ENCODE results near the gene IFFO2.

The IFFO2 gene

DNA sequence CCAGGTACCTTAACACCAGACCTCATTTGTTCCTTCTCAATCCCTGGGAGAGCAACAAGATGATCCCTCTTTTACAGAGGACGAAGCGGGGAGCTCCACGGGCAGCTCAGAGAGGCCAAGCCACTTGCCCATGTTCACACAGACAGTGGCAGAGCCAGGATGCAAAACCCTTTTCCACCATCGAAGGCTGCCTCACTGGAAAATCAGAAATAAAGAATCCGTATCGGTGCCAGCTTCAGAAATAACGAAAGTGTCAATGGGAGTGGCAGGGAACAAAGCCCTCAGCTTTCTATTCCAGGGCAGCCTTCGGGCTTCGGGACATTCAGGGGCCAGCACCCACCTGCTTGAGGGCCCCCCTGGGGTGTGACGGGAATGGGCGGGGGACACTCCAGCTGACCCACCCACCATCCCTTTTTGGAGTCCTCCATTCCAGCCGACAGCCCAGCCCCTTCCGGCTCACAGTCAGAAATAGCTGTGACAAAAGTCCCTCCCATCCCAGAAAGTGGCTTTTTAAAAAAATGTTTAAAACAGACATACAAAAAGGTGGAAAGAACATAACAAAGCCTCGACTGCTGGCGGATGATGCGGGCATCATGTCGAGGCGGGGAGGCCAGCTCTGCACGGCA is 6.0 kb downstream of the IFFO2 start:
- no peak for DNase-seq (ENCODE audit: low spot score)

DNA sequence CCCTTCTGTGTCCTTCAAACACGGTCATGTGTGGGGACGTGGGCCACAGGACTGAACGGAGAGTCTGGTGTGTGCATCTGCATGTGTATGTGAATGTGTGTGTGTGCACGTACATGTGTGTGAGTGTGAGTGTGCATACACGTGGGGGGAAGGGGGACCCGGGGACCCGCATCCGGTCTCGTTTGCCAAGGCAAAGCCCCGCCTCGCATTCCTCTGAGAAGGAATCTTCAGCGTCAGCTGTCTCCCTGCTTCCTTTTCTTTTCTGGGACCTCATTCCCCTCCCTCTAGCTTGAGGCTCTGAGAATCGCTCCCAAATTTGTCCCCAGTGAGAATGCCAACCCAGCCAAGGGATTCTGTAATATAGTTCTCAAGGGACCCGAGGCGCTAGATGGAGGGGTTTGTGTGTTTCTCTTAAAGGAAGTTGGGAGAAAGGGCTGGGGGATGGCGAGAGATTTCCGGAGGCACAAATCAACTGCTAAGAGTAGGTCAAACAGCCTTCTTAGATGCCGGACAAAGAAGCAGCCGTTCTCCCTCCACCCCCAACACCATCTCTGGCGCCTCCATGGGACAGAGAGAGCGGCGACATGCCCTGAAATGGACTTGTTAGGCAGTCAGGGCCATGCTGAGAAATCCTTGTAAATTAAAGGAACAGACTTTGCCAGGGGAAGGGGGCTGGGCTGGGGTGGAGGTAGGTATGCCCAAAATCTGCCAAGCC is 6.6 kb downstream of the IFFO2 start:
- DNase-seq (ENCODE audit: low spot score): peak; percentile 53

GRCh38 chr1:18948913-18949685 is 7.4 kb downstream of the IFFO2 start:
- DNase-seq (ENCODE audit: low spot score): peak; percentile 70

DNA sequence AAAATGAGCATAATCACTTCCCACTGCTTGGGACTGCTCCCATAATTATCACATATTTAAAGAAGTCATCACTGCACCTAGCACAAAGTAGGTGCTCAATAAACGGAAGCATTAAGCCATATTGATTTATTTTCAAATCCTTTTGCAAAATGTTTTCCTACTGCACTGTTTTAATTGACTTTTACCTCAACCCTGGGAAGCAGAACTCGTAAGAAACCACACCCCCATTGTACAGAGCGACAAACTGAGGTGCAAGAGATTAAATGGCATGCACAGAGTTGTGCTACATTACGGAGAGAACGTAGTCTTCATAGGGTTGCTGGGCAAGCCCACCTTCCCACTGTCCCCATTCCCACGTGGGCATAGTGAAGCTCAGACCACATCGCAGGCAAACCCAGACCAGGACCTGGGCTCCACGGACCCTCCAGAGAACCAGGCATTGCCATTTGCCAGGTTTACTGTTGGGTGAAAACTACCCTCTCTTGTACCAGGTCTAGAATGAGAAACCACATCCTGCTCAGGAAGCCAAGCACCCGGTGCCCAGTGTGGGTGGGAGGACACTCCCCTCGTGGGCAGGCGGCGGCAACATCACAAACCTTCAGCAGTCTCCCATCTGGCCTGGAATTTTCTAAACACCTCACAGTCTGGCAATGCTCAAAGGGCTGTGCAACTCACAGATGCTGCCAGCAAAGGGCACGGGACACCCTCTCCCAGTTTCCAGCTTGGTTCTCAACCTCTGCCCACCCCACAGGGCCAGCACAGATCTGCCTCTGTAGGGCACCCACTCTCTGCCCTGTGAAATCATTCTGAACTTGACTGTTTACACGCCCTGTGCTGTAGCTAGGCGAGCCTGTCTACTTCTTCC is 8.2 kb downstream of the IFFO2 start:
- DNase-seq (ENCODE audit: low spot score): no peak

DNA sequence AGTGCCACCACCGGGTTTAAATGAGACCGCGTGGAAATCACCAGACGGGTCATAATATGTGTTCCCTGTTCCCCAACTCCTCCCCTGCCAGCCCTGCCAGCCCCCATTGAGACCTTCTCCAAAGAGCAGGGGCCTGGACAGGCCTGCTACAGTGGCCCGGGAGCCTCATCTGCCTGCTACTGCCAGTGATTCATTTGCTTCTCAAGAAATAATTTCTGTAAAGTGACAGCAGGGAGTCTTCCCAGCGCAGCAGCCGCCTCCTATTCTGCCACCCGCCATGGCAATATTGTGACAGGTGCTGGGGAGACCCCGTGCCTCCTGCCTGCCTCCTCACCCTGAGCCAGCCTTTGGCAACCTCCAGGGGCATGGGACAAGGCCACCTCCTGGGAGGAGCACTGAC is 8.9 kb downstream of the IFFO2 start:
- DNase-seq (ENCODE audit: low spot score): no peak

DNA sequence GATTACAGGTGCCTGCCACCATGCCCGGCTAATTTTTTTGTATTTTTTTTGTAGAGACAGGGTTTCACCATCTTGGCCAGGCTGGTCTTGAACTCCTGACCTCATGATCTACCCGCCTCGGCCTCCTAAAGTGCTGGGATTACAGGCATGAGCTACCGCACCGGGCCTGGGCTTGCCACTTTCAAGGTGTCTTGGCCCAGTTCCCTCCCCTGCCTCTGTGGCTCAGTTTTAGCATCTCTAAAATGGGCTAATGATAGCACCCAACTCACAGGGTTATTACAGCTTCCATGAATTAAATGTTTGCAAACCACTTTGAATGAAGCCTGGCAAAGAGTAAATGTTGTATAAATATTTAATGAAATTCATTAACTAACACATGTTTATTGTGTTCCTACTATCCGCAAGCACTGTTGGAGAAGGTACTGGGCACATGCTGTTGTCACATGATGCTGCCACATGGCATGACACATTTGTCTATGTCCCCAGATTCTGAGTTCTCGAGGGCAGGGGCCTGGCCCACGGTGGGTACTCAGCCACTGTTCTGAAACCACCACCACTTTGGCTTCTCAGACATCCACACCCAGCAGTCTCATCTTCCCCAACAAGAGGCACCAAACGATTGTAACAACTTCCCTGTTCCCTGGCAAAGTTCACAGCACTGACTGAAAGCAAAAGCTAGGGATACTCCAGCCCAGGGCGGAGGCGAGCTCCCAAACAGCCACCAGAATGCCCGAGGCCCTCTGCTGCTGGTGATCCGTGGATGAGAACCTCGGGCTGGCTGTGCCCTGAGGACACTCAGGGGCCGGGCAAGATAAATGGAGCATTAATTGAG is 9.7 kb downstream of the IFFO2 start:
- DNase-seq (ENCODE audit: low spot score): no peak

DNA sequence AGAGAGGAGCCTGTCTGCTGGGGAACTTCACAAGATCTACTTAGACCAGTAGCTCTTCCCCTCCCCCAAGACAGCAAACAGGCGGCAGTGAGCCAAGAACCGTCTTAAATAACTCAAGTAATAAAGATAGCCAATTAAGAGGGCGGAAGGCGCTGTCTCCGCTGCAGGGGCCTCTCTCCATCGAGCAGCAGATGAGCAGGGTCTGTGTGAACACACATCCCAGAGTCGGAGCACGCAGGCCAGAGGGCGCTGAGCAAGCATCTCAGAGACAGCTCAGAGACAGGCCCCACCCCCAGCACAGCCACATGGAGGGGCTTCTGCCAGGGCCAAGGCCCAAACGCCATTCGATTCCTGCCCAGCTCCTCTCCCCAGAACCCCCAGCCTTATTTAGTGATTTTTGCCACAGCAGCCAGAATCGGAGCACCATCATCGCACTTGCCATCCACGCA is 11.1 kb downstream of the IFFO2 start:
- DNase-seq (ENCODE audit: low spot score): no peak

GRCh38 chr1:18944810-18945209 is 11.7 kb downstream of the IFFO2 start:
- no peak for DNase-seq (ENCODE audit: low spot score)

GRCh38 chr1:18943914-18944572 is 12.4 kb downstream of the IFFO2 start:
- DNase-seq (ENCODE audit: low spot score): no peak

DNA sequence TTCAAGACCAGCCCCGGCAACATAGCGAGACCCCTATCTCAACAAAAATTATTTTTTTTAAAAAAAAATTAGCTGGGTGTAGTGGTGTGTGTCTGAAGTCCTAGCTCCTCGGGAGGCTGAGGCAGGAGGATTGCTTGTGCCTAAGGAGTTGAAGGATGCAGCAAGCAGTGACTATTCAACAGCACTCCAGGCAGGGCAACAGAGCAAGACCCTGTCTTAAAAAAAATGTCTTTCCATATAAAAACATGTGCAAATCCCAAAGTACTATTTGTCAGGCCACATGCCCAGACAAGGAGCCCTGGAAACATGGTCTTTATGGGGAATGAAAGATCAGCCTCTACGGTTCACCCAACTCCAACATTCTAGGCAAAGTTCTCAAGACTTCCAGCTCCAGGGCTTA is 13.3 kb downstream of the IFFO2 start:
- DNase-seq (ENCODE audit: low spot score): no peak

DNA sequence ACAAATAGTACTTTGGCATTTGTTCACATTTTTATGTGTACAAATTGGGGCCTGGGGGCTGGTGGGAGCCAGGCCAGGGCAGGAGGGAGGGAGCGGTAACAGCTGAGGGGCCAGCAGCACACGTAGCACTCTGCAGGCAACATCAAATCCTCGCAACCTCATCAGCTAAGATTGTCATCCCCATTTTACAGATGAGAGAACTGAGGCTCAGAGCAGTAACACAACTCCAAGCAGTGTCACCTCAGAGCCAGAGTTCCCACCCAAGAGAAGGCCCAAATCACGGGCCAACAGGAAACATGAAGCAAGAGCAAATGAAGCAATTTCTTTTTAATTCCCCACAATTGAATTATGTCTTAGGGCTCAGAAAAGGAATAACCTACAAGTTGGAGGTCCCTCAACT is 14.1 kb downstream of the IFFO2 start:
- DNase-seq (ENCODE audit: low spot score): no peak

DNA sequence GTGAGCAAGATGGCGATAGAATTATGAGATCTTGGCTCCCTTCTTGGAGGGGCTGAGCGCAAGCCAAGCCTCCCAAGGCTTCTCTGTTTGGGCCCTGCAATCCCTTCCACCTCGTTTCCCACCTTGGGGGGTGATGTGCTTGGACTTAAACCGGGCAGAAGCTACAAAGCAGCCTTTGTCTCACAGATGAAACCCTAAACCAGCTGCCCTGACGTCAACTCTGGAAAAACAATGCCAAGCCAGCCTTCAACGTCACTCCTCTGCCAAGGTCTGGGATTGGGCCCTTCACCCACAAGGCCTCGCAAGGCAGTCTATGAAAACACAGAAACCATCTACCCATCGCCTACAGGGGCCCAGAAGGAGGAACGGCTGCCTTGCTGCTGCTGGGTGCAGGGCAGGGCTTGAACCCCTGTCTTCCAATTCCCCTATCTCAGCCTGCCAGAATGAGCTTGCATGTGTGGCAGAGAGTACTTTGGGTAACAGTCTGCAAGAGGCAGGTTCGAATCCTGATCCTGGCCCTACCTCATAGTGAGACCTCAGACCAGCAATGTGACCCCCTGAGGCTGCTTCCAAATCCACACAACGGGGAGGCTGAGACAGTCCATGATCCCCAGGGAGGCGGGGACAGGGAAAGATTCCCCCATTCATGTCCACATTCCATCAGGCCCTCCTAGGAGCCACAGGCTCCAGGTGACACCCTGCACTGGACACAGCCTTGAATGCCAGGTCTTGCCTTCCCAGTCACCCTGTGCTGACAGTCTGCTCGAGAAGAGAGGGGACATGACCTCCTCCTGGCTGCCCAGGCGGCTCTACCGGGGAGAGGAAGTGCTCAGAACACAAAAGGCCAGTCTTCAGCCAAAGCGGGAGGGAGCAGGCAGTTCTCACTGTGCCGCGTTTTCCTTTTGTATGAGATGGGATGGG is 15.0 kb downstream of the IFFO2 start:
- DNase-seq (ENCODE audit: low spot score): no peak

- DNase-seq (ENCODE audit: low spot score): no peak
Measured at GRCh38 chr1:18940303-18941020, 16.0 kb downstream of the IFFO2 start.

GRCh38 chr1:18939398-18940302 is 16.8 kb downstream of the IFFO2 start:
- peak; percentile 57 for DNase-seq (ENCODE audit: low spot score)

DNA sequence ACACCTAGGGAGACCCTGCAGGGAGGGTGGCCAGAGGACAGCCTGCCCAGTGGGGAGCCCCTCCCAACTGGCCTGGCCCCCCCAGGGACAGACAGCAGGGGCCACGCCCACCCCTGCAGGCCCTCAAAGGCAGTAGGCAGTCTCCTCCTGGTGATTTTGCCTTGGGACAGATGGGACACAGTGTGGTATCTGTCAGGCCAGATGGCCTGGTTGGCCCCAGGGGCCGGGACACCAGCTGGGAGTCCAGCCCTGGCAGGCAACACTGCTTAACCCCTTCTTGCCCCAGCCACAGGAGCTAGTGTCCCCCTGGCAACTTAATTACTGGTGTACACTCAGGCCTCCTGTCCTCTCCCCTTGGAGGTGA is 17.8 kb downstream of the IFFO2 start:
- DNase-seq (ENCODE audit: low spot score): no peak

DNA sequence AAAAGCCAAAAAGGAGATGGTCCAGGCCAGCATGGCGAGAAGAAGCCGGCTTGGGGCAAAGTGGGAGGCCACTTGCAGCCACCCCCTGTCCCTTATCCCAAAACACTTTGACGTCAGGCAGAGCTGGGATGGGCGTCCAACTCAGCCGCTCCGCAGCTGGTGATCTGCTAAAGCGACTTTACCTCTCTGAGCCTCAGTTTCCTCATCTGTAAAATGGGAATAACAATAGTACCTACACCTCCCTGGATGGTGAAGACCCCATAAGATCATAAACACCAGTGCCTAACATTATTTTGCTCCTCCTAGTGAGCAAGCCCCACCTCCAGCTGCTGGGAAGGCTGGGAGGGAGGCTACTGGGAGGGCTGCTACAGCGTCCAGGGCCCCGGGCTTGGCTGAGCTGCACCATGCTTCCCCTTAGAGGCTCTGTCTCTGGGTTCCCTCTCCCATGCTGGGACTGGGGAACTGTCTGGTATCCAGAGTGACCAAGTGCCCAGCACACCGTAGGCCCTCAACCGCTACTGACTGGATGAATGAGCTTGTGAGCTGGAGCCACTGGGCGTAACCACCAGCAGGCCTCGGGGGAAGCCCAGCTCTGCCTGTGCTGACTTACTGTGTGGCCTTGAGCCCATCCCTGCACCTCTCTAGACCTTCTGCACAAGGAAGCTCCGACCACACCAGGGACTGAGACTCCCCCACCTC is 18.3 kb downstream of the IFFO2 start:
- DNase-seq (ENCODE audit: low spot score): no peak

GRCh38 chr1:18937539-18937938 is 18.9 kb downstream of the IFFO2 start:
- no peak for DNase-seq (ENCODE audit: low spot score)
